Loucy (cell line): ENCODE data around the gene APBB2.

Source experiments
- EZH2phosphoT487 ChIP-seq: fragments of 200-600 bp; IDR thresholded peaks from 2 replicates; pipeline ENCODE4 v1.6.1; 2018; ENCODE audit warnings: antibody characterized with exemption, mild to moderate bottlenecking, moderate library complexity, borderline replicate concordance
- TF ChIP-seq, protein P1 (sequence below): fragments of 200-600 bp; sonication (generic); conservative IDR thresholded peaks from 2 replicates; pipeline ENCODE4 v1.5.1; 2014; ENCODE audit warnings: mild to moderate bottlenecking, antibody characterized with exemption, low read length

DNA sequence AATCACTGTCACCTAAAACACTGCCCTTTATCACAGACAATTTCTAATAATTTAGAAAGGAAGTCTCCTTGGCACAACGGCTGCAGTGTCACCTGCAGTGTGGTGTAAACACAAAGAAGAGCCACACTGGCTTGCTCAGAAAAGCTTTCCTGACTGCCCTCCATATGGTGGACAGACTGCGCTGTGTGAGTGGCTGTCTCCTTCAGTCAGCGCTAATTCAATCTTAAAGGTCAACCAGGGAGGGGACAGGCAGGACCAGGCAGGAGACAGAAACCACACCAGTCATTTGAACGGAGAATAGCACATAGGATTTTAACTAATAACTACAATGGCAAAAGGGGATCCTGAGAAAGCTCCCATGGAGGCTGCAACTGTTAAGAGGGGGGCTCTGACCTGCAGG is 332.5 kb downstream of the APBB2 start:
- no peak for TF ChIP-seq EZH2phosphoT487
- TF ChIP-seq, protein P1, sequence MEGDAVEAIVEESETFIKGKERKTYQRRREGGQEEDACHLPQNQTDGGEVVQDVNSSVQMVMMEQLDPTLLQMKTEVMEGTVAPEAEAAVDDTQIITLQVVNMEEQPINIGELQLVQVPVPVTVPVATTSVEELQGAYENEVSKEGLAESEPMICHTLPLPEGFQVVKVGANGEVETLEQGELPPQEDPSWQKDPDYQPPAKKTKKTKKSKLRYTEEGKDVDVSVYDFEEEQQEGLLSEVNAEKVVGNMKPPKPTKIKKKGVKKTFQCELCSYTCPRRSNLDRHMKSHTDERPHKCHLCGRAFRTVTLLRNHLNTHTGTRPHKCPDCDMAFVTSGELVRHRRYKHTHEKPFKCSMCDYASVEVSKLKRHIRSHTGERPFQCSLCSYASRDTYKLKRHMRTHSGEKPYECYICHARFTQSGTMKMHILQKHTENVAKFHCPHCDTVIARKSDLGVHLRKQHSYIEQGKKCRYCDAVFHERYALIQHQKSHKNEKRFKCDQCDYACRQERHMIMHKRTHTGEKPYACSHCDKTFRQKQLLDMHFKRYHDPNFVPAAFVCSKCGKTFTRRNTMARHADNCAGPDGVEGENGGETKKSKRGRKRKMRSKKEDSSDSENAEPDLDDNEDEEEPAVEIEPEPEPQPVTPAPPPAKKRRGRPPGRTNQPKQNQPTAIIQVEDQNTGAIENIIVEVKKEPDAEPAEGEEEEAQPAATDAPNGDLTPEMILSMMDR: no peak
